Measurements from ENCODE around the gene PHKG2.

DNA sequence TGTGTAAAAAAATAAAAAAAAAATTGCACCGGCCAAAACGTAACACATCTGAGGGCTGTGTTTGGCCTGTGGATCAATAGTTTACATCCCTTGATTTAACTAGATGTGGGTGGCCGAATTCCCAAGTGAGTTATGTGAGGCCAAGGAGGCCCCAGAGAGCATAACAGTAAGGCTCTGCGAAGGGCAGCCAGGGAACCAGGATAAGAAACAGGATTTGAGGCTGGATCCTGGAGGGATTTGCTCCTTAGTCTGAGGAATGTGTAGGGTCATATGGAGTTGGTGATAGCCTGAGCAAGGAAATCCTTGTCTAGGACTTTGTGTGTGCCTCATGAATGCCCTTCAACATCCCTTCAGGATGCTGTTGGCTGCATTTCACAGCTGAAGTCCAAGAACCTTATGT lies 2.0 kb downstream of the PHKG2 start:
- TF ChIP-seq, protein P1, sequence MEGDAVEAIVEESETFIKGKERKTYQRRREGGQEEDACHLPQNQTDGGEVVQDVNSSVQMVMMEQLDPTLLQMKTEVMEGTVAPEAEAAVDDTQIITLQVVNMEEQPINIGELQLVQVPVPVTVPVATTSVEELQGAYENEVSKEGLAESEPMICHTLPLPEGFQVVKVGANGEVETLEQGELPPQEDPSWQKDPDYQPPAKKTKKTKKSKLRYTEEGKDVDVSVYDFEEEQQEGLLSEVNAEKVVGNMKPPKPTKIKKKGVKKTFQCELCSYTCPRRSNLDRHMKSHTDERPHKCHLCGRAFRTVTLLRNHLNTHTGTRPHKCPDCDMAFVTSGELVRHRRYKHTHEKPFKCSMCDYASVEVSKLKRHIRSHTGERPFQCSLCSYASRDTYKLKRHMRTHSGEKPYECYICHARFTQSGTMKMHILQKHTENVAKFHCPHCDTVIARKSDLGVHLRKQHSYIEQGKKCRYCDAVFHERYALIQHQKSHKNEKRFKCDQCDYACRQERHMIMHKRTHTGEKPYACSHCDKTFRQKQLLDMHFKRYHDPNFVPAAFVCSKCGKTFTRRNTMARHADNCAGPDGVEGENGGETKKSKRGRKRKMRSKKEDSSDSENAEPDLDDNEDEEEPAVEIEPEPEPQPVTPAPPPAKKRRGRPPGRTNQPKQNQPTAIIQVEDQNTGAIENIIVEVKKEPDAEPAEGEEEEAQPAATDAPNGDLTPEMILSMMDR (IDR thresholded peaks at IDR 0.05): no peak
- no peak for TF ChIP-seq POLR2A (IDR thresholded peaks at IDR 0.05)
- no peak for TF ChIP-seq EP300 (IDR thresholded peaks at IDR 0.05)
